NCI-H146 (cell line): Measurements from ENCODE around the gene GORAB.

Source experiments
- DNase-seq: peaks from one replicate; lab custom pipeline; 2025; lab: John Stamatoyannopoulos, UW

The GORAB gene

GRCh38 chr1:170592591-170593111 is 60.7 kb downstream of the GORAB start:
- DNase-seq = no peak

- no peak for DNase-seq
These were observed 61.4 kb downstream of the GORAB start for GRCh38 chr1:170593173-170594011.

GRCh38 chr1:170594066-170594626 is 62.2 kb downstream of the GORAB start:
- no peak for DNase-seq

GRCh38 chr1:170596701-170597100 is 64.7 kb downstream of the GORAB start:
- DNase-seq = no peak

DNA sequence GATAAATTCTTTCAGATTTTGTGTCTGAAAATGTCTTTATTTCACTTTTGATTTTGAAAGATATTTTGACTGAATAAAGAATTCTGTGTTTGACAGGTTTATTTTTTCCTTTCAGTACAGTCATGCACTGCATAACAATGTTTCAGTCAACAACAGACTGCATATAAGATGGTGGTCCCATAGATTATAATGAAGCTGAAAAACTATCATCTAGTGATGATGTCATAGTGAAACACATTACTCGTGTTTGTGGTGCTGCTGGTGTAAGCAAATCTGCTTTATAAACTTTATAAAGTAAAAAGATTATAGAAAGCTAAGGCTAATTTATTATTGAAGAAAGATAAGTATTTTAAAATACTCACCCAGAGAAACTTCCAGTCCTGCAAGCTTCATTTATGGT is 66.7 kb downstream of the GORAB start:
- no peak for DNase-seq

- no peak for DNase-seq
These were observed 67.1 kb downstream of the GORAB start for GRCh38 chr1:170599033-170599432.

GRCh38 chr1:170601866-170602265 is 69.9 kb downstream of the GORAB start:
- DNase-seq = no peak
